Esophagus squamous epithelium (tissue), 5 donors: ENCODE measurements around the gene KRT12. TPM values are rescaled to one million over a fixed set of nuclear protein-coding genes. Genes with fewer than 3 reads are reported as not detected.

ENCODE experiments used
- DNase-seq: peaks from one replicate; lab custom pipeline; 2025; lab: John Stamatoyannopoulos, UW
- H3K27ac ChIP-seq, 4 donors: fragments of 200-600 bp; sonication (generic); one replicate each; pipeline ENCODE4 v1.5.1; 2016 to 2019; ENCODE audit warnings: mild to moderate bottlenecking in 1 of 4
- H3K27me3 ChIP-seq, 4 donors: fragments of 200-600 bp; sonication (generic); 1 replicate in 3 of 4; 2 replicates in 1 of 4; pipeline versions ENCODE4 v1.5.1 to v1.6.0; 2017 to 2021; ENCODE audit warnings: antibody characterized with exemption in 1 of 4
- H3K36me3 ChIP-seq, 3 donors: fragments of 200-600 bp; sonication (generic); one replicate each; pipeline ENCODE4 v1.5.1; 2016 to 2019
- H3K4me1 ChIP-seq, 3 donors: fragments of 200-600 bp; sonication (generic); one replicate each; pipeline ENCODE4 v1.5.1; 2017 to 2019
- H3K4me3 ChIP-seq, 4 donors: fragments of 200-600 bp; sonication (generic); 1 replicate in 3 of 4; 2 replicates in 1 of 4; pipeline ENCODE4 v1.5.1; 2016 to 2019; ENCODE audit warnings: mild to moderate bottlenecking in 2 of 4, moderate library complexity in 1 of 4
- H3K9me3 ChIP-seq, 3 donors: fragments of 200-600 bp; sonication (generic); one replicate each; pipeline ENCODE4 v1.5.1; 2016 to 2019
- POLR2A ChIP-seq, 4 donors: fragments of 450-650 bp; IDR thresholded peaks; one replicate each; pipeline ENCODE4 v1.6.1; 2017; ENCODE audit warnings: antibody characterized with exemption in 4 of 4, mild to moderate bottlenecking in 4 of 4, moderate library complexity in 3 of 4
- WGBS, 2 donors: methylation state at CpG; one replicate each; pipeline ENCODE4 v1.1.5; 2018; 5-methylcytosine and 5-hydroxymethylcytosine counted together
- intact Hi-C: fragments of 100-400 bp; cut with DNase I; formaldehyde crosslinking; loops from one replicate; pipeline ENCODE4 v1.15.0; 2022
- total RNA-seq, 4 donors: library from RNA; depleted of rRNA; stranded (reverse); fragments of >200 nt; gene quantifications; one replicate each; pipeline ENCODE4 v1.1.0, GENCODE V29; 2016
- TF ChIP-seq, protein P1 (sequence below), 6 experiments: fragments of 450-650 bp in 4 of 6; fragments of 200-600 bp in 2 of 6; sonication (generic) in 2 of 6; IDR thresholded peaks; one replicate each; pipeline ENCODE4 v1.5.1; 2016 to 2019; ENCODE audit warnings: antibody characterized with exemption in 6 of 6, mild to moderate bottlenecking in 4 of 6, moderate library complexity in 4 of 6
- donor health status: DM: yes; HTN: yes; CAD: no.

KRT12 gene
- total RNA-seq, 4 donors from 2014 or later = not detected

DNA sequence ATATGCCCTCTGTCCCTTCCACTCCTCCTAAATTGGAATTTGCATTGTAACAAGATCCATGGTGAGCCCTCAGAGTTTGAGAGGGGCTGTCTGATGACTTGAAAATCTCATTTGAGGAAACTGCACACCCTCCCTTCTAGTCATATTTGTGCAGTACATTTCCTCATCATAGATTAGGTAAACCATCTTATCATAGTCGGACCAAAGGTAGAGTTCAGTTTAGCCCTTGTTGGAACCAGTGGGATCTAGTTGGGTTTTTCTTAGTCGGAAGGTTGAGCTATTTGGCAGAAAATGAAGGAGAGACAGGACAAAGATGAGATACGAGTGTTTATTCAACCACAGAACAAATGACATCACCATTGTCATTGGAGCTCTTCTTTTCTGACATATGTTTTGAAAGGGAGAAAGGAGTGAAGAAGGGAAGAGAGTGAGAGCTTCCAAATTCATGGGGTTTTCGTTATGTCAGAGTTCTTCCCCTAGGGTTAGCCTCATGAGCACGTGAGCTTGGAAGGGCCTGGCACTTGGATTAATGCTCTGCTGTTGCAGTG is 33.9 kb upstream of the KRT12 start:
- TF ChIP-seq, protein P1, sequence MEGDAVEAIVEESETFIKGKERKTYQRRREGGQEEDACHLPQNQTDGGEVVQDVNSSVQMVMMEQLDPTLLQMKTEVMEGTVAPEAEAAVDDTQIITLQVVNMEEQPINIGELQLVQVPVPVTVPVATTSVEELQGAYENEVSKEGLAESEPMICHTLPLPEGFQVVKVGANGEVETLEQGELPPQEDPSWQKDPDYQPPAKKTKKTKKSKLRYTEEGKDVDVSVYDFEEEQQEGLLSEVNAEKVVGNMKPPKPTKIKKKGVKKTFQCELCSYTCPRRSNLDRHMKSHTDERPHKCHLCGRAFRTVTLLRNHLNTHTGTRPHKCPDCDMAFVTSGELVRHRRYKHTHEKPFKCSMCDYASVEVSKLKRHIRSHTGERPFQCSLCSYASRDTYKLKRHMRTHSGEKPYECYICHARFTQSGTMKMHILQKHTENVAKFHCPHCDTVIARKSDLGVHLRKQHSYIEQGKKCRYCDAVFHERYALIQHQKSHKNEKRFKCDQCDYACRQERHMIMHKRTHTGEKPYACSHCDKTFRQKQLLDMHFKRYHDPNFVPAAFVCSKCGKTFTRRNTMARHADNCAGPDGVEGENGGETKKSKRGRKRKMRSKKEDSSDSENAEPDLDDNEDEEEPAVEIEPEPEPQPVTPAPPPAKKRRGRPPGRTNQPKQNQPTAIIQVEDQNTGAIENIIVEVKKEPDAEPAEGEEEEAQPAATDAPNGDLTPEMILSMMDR (IDR thresholded peaks at IDR 0.05) = no peak
- no peak for TF ChIP-seq POLR2A (IDR thresholded peaks at IDR 0.05)
- WGBS, 2 donors = 72 to 83% methylated on average over 5 of the region's 5 CpGs

DNA sequence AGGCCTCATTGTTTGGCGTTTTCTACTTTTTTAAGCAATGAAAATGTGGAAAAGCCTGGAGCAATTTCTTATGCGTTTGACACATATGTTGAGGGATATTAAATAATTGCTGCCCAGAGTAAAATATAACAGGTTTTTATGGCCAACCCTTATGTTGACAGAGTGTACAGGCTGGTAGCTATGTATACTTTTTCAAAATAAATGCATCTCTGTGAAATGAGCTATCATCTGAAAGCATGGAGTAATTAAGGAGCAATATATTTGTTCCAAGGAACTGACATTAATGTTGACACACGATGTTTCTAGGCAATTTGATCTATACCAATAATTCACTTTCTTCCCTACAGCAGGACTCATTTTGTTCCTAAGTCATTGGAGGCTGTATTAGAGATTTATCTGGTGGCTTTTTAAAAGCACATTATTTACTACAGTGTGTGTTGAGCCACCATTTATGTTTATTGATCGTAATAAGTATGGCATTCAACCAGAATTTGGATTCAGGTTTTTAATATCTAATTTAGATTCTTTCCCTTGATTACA is 30.0 kb upstream of the KRT12 start:
- no peak overlapping the region for H3K4me3 ChIP-seq
- intact Hi-C loops = no loop called here
- H3K4me1 ChIP-seq = peaks cover 0 to 13% (median 3%) of the 10 kb centered on the region in 3 donors
- H3K27ac ChIP-seq = no peak overlapping the region
- WGBS, 2 donors = 55 to 80% methylated on average over 4 of the region's 4 CpGs
- no peaks in the 10 kb centered on the region for H3K36me3 ChIP-seq
- no peak for DNase-seq
- no peaks in the 10 kb centered on the region for H3K9me3 ChIP-seq
- H3K27me3 ChIP-seq = peaks cover 0 to 17% (median 0%) of the 10 kb centered on the region in 4 donors
- TF ChIP-seq, protein P1 (IDR thresholded peaks at IDR 0.05) = no peak
- TF ChIP-seq POLR2A (IDR thresholded peaks at IDR 0.05) = no peak

More for the DNA sequence above, 33.9 kb upstream of the KRT12 start:
- H3K27ac ChIP-seq = no peak overlapping the region
- no peak overlapping the region for H3K4me3 ChIP-seq
- no peaks in the 10 kb centered on the region for H3K36me3 ChIP-seq
- H3K4me1 ChIP-seq = peaks cover 0 to 34% (median 6%) of the 10 kb centered on the region in 3 donors
- no peak for DNase-seq
- H3K27me3 ChIP-seq = peaks cover 0 to 8% (median 0%) of the 10 kb centered on the region in 4 donors
- H3K9me3 ChIP-seq = no peaks in the 10 kb centered on the region
- intact Hi-C loops = loop anchor here (10.0 kb wide), 1 partner anchor 644 kb away; no protein-coding TSS in a partner anchor

DNA sequence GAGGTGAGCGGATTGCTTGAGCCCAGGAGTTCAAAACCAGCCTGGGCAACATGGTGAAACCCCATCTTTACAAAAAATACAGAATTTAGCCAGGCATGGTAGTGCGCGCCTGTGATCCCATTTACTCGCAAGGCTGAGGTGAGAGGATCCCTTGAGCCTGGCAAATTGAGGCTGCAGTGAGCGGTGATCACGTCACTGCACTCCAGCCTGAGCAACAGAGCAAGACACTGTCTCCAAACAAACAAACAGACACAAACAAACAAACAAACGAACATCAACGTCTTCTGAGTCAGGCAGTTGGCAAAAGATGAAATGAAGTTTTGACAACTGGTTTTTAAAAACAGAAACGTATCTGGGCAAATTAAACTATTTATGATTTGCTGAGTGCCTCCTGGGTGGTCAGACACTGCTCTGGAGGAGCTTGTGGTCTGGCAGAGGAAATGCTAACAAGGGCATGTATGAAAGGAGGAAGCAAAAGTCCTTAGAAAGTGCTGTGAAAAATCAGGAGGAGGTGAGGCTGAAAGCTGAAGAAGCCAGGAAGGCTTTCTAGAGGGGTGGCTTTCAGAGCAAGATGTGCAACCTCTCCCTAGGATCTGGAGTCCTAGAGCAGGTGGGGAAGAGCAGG is 28.2 kb upstream of the KRT12 start:
- no peaks in the 10 kb centered on the region for H3K9me3 ChIP-seq
- H3K4me3 ChIP-seq = no peak overlapping the region
- no peaks in the 10 kb centered on the region for H3K36me3 ChIP-seq
- WGBS, 2 donors = 55 to 61% methylated on average over 9 of the region's 9 CpGs
- no peak for TF ChIP-seq POLR2A (IDR thresholded peaks at IDR 0.05)
- TF ChIP-seq, protein P1 (IDR thresholded peaks at IDR 0.05) = no peak
- DNase-seq = no peak
- H3K4me1 ChIP-seq = peaks cover 0 to 4% (median 0%) of the 10 kb centered on the region in 3 donors
- intact Hi-C loops = no loop called here
- peaks cover 0 to 31% (median 0%) of the 10 kb centered on the region in 4 donors for H3K27me3 ChIP-seq
- no peak overlapping the region for H3K27ac ChIP-seq

DNA sequence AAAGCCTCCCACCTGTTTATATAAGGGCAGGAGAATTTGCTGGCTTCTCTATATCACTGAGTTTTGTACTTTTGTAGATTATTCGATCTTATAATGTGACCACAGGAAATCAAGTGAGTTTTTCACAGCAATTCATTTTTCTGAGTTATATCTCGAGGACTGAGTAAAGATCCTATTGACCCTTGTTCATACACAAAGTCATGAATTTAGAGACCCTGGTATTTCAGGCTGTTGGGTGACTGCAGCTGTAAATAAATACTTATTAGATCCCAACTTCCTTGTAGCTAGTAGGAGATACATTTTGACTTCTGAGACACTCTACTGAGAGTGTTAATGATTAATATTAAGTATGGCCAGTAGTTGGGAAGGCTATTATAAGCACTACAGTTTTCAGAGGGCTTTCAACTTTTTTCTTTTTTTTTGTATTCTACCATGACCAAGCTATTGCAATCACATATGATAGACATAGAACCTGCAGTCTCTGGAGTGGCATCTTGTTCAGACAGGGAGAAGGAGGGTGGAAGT is 21.2 kb upstream of the KRT12 start:
- H3K36me3 ChIP-seq = no peaks in the 10 kb centered on the region
- intact Hi-C loops = no loop called here
- DNase-seq = no peak
- H3K4me1 ChIP-seq = peaks cover 0 to 7% (median 0%) of the 10 kb centered on the region in 3 donors
- no peak overlapping the region for H3K4me3 ChIP-seq
- TF ChIP-seq POLR2A (IDR thresholded peaks at IDR 0.05) = no peak
- TF ChIP-seq, protein P1 (IDR thresholded peaks at IDR 0.05) = no peak
- peaks cover 0 to 67% (median 0%) of the 10 kb centered on the region in 4 donors for H3K27me3 ChIP-seq
- no peak overlapping the region for H3K27ac ChIP-seq
- 57 to 81% methylated on average over 2 of the region's 2 CpGs for WGBS, 2 donors
- no peaks in the 10 kb centered on the region for H3K9me3 ChIP-seq

DNA sequence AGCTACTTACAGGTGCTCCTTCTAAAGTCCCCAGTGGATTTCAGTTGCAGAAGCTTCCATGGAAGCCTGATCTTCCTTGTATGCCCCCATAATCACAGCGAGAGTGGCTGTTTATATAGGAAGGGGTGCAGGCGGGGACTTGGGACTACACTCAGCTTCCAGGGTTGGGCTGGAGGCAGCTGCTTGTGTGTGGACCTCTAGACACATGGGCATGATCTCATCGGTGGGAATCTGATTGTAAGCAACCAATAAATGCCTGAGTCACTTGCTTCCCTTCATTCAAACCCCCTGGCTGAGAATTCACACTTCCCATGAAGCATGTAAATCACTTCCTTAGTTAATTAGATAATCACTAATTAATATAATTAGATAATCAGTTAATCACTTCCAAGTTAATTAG is 19.1 kb upstream of the KRT12 start:
- no peak for DNase-seq
- Histone ChIP-seq H3K9me3 (no peaks in the 10 kb centered on the region), H3K36me3 (no peaks in the 10 kb centered on the region), H3K27ac (no peak overlapping the region), H3K4me1 (peaks cover 0 to 11% (median 0%) of the 10 kb centered on the region in 3 donors), H3K27me3 (peaks cover 0 to 50% (median 0%) of the 10 kb centered on the region in 4 donors), H3K4me3 (no peak overlapping the region)
- intact Hi-C loops = no loop called here
- WGBS, 2 donors = 51 to 69% methylated on average over 2 of the region's 3 CpGs
- TF ChIP-seq, protein P1 (IDR thresholded peaks at IDR 0.05) = no peak
- no peak for TF ChIP-seq POLR2A (IDR thresholded peaks at IDR 0.05)
